Prostate gland (tissue), 2 donors: ENCODE data around the gene SHROOM3. TPM values are rescaled to one million over a fixed set of nuclear protein-coding genes. Genes with fewer than 3 reads are reported as not detected.
A peak's percentile ranks its signal among the peaks of the same experiment; 100 is the strongest.

Experiments
- DNase-seq: peaks from one replicate; pipeline ENCODE4 v3.0.0-alpha.2; 2019; ENCODE audit warnings: low spot score
- H3K27ac ChIP-seq, 2 donors: fragments of 200-600 bp; sonication (generic); 2 replicates each; pipeline ENCODE4 v1.5.1; 2017 to 2019
- H3K27me3 ChIP-seq: fragments of 200-600 bp; sonication (generic); replicated peaks from 2 replicates; pipeline ENCODE4 v1.5.1; 2019; ENCODE audit not compliant: insufficient read depth
- H3K36me3 ChIP-seq, 2 donors: fragments of 200-600 bp; sonication (generic); 1 replicate in 1 of 2; 2 replicates in 1 of 2; pipeline versions ENCODE4 v1.5.1 to v1.8.1; 2017 to 2019
- H3K4me1 ChIP-seq: fragments of 200-600 bp; sonication (generic); replicated peaks from 2 replicates; pipeline ENCODE4 v1.5.1; 2019
- H3K4me3 ChIP-seq, 2 donors: fragments of 200-600 bp; sonication (generic); 2 replicates each; pipeline ENCODE4 v1.5.1; 2017 to 2019
- H3K9me3 ChIP-seq: fragments of 200-600 bp; sonication (generic); 2 replicates; pipeline ENCODE4 v1.5.1; 2017
- POLR2A ChIP-seq: fragments of 450-650 bp; IDR thresholded peaks from one replicate; pipeline ENCODE4 v1.6.1; 2016; ENCODE audit warnings: antibody characterized with exemption, mild to moderate bottlenecking
- POLR2AphosphoS5 ChIP-seq: sonication (generic); formaldehyde crosslinking; IDR thresholded peaks from one replicate; pipeline ENCODE4 v1.6.1; 2017; ENCODE audit warnings: antibody characterized with exemption
- WGBS: methylation state at CpG from one replicate; pipeline ENCODE4 v1.1.5; 2018; 5-methylcytosine and 5-hydroxymethylcytosine counted together
- intact Hi-C: fragments of 100-400 bp; cut with DNase I; formaldehyde crosslinking; loops from one replicate; pipeline ENCODE4 v1.14.2; 2022
- total RNA-seq, 2 donors: library from RNA; depleted of rRNA; stranded (reverse); fragments of >200 nt; gene quantifications; one replicate each; pipeline ENCODE4 v1.1.0, GENCODE V29; 2016
- TF ChIP-seq, protein P1 (sequence below), 4 experiments: fragments of 200-600 bp in 2 of 4; fragments of 450-650 bp in 2 of 4; sonication (generic) in 2 of 4; IDR thresholded peaks; 1 replicate in 3 of 4; 2 replicates in 1 of 4; pipeline ENCODE4 v1.5.1; 2016 to 2019; ENCODE audit warnings: antibody characterized with exemption in 4 of 4, mild to moderate bottlenecking in 2 of 4, moderate library complexity in 2 of 4

Gene SHROOM3
- total RNA-seq, 2 donors from 2014 or later: 107 to 137 TPM

DNA sequence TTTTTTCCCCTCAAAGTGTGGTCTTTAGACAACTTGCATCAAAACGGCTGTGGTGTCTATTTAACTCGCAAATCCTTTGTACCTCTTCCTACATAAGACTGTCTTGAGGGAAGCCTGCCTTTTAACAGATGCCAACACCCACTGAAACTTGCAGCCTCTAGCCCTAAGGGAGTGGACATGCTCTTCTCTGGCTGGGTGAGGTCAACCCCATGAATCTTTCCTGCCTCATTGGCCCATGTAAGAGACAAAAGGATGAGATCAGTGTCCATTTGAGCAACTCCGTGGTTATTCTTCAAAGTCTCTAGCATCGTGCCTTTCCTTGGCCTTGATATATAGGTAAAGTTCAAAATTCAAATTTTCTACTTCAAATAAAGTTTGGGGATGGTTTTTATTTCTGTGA lies 134.7 kb downstream of the SHROOM3 start:
- TF ChIP-seq POLR2A (no peak), POLR2AphosphoS5 (no peak)
- TF ChIP-seq, protein P1, sequence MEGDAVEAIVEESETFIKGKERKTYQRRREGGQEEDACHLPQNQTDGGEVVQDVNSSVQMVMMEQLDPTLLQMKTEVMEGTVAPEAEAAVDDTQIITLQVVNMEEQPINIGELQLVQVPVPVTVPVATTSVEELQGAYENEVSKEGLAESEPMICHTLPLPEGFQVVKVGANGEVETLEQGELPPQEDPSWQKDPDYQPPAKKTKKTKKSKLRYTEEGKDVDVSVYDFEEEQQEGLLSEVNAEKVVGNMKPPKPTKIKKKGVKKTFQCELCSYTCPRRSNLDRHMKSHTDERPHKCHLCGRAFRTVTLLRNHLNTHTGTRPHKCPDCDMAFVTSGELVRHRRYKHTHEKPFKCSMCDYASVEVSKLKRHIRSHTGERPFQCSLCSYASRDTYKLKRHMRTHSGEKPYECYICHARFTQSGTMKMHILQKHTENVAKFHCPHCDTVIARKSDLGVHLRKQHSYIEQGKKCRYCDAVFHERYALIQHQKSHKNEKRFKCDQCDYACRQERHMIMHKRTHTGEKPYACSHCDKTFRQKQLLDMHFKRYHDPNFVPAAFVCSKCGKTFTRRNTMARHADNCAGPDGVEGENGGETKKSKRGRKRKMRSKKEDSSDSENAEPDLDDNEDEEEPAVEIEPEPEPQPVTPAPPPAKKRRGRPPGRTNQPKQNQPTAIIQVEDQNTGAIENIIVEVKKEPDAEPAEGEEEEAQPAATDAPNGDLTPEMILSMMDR (IDR thresholded peaks at IDR 0.05): no peak
- H3K27ac ChIP-seq: peak overlapping the region; percentile 28 to 76
- 79% methylated on average over 4 of the region's 4 CpGs for WGBS
- H3K4me1 ChIP-seq: peaks cover 9% of the 10 kb centered on the region
- no peaks in the 10 kb centered on the region for H3K36me3 ChIP-seq
- intact Hi-C loops: no loop called here
- no peak overlapping the region for H3K4me3 ChIP-seq
- DNase-seq: no peak
- no peaks in the 10 kb centered on the region for H3K9me3 ChIP-seq
- no peaks in the 10 kb centered on the region for H3K27me3 ChIP-seq

- no peaks in the 10 kb centered on the region for H3K36me3 ChIP-seq
- DNase-seq: no peak
- H3K27me3 ChIP-seq: no peaks in the 10 kb centered on the region
- peaks cover 9% of the 10 kb centered on the region for H3K4me1 ChIP-seq
- TF ChIP-seq POLR2A (no peak), POLR2AphosphoS5 (no peak)
- TF ChIP-seq, protein P1 (IDR thresholded peaks at IDR 0.05): no peak
- no peak overlapping the region for H3K4me3 ChIP-seq
- H3K9me3 ChIP-seq: no peaks in the 10 kb centered on the region
- intact Hi-C loops: no loop called here
- peak overlapping the region; percentile 57 to 76 for H3K27ac ChIP-seq
- WGBS: 68% methylated on average over 10 of the region's 10 CpGs
Measured at GRCh38 chr4:76570141-76570973, 135.3 kb downstream of the SHROOM3 start.

GRCh38 chr4:76571274-76571673 lies 136.2 kb downstream of the SHROOM3 start:
- H3K27me3 ChIP-seq: no peaks in the 10 kb centered on the region
- no peaks in the 10 kb centered on the region for H3K9me3 ChIP-seq
- peak; percentile 90 for TF ChIP-seq POLR2AphosphoS5
- TF ChIP-seq POLR2A: no peak
- H3K36me3 ChIP-seq: no peaks in the 10 kb centered on the region
- intact Hi-C loops: no loop called here
- H3K27ac ChIP-seq: peak overlapping the region; percentile 57 to 76
- 16% methylated on average over 3 of the region's 3 CpGs for WGBS
- peaks cover 9% of the 10 kb centered on the region for H3K4me1 ChIP-seq
- no peak overlapping the region for H3K4me3 ChIP-seq
- DNase-seq: peak; percentile 76

- Histone ChIP-seq H3K4me3 (no peak overlapping the region), H3K27me3 (no peaks in the 10 kb centered on the region), H3K4me1 (peaks cover 9% of the 10 kb centered on the region), H3K27ac (peak overlapping the region; percentile 57 to 76), H3K36me3 (no peaks in the 10 kb centered on the region), H3K9me3 (no peaks in the 10 kb centered on the region)
- intact Hi-C loops: no loop called here
- DNase-seq: no peak
- 81% methylated on average over 2 of the region's 2 CpGs for WGBS
- TF ChIP-seq, protein P1 (IDR thresholded peaks at IDR 0.05): no peak
- TF ChIP-seq POLR2A: no peak
- TF ChIP-seq POLR2AphosphoS5: no peak
Measured at GRCh38 chr4:76572224-76572623, 137.2 kb downstream of the SHROOM3 start.

GRCh38 chr4:76576824-76577223 lies 141.8 kb downstream of the SHROOM3 start:
- 94% methylated on average over 4 of the region's 4 CpGs for WGBS
- intact Hi-C loops: no loop called here
- DNase-seq: no peak
- Histone ChIP-seq H3K9me3 (no peaks in the 10 kb centered on the region), H3K27me3 (no peaks in the 10 kb centered on the region), H3K27ac (no peak overlapping the region), H3K4me1 (peaks cover 5% of the 10 kb centered on the region), H3K36me3 (no peaks in the 10 kb centered on the region), H3K4me3 (no peak overlapping the region)
- TF ChIP-seq POLR2AphosphoS5 (no peak), POLR2A (no peak)
- TF ChIP-seq, protein P1 (IDR thresholded peaks at IDR 0.05): no peak
